ENCODE data around the gene C1orf116.
A peak's percentile ranks its signal among the peaks of the same experiment; 100 is the strongest.

The C1orf116 gene

DNA sequence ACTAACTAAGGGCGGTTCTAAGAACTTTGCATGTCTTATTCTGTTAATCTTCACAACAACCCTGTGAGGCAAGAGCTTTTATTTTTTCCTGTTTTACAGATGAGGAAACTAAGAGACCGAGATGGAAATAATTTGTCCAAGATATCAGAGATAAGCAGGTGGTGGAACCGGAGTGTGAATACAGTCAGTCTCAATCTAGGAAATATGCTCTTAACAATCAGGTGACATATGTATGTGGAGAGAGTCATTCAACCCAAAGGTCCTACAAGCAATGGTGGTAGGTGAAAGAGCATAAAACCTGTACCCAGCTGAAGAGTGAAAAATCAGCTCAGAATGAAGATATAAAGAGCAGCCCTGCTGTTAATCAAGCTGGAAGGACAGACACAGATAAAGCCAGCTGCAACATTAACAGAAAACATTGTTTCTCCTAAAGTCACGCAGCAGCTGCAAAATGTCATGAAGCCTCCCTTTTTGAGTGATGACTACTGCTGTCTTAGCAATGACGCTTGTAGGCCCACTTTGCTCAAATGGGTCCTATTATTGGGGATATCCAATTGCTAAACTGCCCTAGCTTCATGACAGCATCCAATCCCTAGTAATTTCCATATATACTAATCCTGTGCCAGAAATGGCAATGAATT, 31.8 kb downstream of the C1orf116 start:
- Histone ChIP-seq H3K27ac (ENCODE audit: low read length) (no peak overlapping the region), H3K27me3 (ENCODE audit: insufficient read depth, low read length) (no peaks in the 10 kb centered on the region), H3K4me1 (ENCODE audit: insufficient read depth, low read length) (no peaks in the 10 kb centered on the region), H3K9me3 (ENCODE audit: insufficient read depth, low read depth, low read length) (no peaks in the 10 kb centered on the region), H3K36me3 (ENCODE audit: insufficient read depth, low read depth, low read length) (no peaks in the 10 kb centered on the region), H3K9ac (ENCODE audit: low read depth, low read length) (no peak overlapping the region), H3K4me3 (ENCODE audit: low read length) (no peak overlapping the region)

DNA sequence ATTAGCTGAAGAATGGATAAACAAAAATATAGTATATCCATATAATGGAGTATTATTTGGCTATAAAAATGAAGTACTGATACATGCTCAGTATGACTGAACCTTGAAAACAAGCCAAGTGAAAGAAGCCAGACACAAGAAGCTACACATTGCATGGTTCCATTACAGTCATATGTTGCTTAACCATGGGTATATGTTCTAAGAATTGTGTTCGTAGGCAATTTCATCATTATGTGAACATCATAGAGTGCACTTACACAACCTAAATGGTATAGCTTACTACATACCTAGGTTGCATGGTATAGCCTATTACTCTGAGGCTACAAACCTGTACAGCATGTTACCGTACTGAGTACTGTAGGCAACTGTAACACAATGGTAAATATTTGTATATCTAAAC, 33.7 kb downstream of the C1orf116 start:
- Histone ChIP-seq H3K4me1 (ENCODE audit: insufficient read depth, low read length) (no peaks in the 10 kb centered on the region), H3K36me3 (ENCODE audit: insufficient read depth, low read depth, low read length) (no peaks in the 10 kb centered on the region), H3K27ac (ENCODE audit: low read length) (no peak overlapping the region), H3K9me3 (ENCODE audit: insufficient read depth, low read depth, low read length) (no peaks in the 10 kb centered on the region), H3K9ac (ENCODE audit: low read depth, low read length) (no peak overlapping the region), H3K4me3 (ENCODE audit: low read length) (no peak overlapping the region), H3K27me3 (ENCODE audit: insufficient read depth, low read length) (no peaks in the 10 kb centered on the region)

DNA sequence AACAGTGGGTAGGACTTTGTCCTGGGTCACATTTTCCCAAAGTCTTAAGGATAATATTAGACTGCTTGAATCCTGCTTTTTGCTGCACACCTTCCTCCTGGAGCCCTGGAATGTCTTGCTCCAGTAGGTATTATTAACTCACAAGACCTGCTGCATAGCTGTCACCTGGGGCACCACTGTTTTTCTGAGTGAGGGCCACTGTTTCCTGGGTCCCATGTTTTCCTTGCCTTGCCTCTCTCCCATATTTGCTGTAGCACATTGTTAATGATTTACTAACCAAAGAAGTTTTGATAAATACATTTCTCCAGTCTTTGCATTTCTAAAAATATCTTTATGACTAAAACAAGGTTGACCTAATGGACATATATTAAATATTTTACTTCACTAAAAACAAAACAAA, 39.8 kb downstream of the C1orf116 start:
- no peak overlapping the region for H3K9ac ChIP-seq (ENCODE audit: low read depth, low read length)
- no peak overlapping the region for H3K4me3 ChIP-seq (ENCODE audit: low read length)
- H3K27ac ChIP-seq (ENCODE audit: low read length) = no peak overlapping the region
- H3K4me1 ChIP-seq (ENCODE audit: insufficient read depth, low read length) = no peaks in the 10 kb centered on the region
- H3K36me3 ChIP-seq (ENCODE audit: insufficient read depth, low read depth, low read length) = no peaks in the 10 kb centered on the region
- H3K27me3 ChIP-seq (ENCODE audit: insufficient read depth, low read length) = no peaks in the 10 kb centered on the region
- no peaks in the 10 kb centered on the region for H3K9me3 ChIP-seq (ENCODE audit: insufficient read depth, low read depth, low read length)

DNA sequence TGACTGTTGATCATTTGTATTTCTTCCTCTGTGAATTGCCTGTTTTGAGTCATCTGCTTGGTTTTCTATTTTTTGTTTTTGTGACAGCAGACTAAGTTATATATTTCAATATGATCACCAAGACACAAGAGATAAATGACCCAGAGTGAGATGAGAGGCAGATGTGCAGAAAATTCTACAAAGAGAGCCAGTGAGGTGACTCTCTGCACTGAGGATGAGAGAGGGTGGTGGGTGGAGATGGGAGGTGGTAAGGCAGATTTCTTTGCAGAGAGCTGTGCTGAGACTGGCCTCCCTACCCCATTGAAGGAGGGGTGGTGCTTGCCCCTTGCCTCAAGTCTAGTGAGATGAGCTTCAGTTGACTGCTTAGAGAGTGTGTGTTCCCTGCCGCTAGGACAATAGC, 44.7 kb downstream of the C1orf116 start:
- Histone ChIP-seq H3K36me3 (ENCODE audit: insufficient read depth, low read depth, low read length) (no peaks in the 10 kb centered on the region), H3K27me3 (ENCODE audit: insufficient read depth, low read length) (0 out of 2 replicates have a peak, but pooled peaks cover 8% of the 10 kb centered on the region), H3K4me1 (ENCODE audit: insufficient read depth, low read length) (peaks cover 12% of the 10 kb centered on the region), H3K27ac (ENCODE audit: low read length) (no peak overlapping the region), H3K9me3 (ENCODE audit: insufficient read depth, low read depth, low read length) (no peaks in the 10 kb centered on the region), H3K9ac (ENCODE audit: low read depth, low read length) (no peak overlapping the region), H3K4me3 (ENCODE audit: low read length) (no peak overlapping the region)

DNA sequence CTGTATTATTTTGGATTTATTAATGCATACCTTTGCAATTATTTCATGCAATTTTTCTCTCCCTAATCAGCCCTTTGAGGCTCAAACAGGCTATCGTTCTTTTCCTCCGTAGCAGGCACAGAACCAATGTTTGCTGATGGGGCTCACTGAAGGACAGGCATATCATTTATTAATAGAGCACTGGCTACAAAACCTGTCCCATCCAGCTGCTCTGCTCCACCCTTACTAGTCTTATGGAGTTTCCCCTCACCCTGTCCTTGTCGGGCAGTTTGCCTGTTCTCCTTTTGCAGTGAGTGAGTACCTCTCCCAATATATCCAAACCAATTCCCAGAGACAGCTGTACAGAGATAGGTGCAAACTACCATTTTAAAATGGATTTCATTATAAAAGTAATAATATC, 45.7 kb downstream of the C1orf116 start:
- H3K27ac ChIP-seq (ENCODE audit: low read length) = no peak overlapping the region
- H3K9me3 ChIP-seq (ENCODE audit: insufficient read depth, low read depth, low read length) = no peaks in the 10 kb centered on the region
- no peak overlapping the region for H3K4me3 ChIP-seq (ENCODE audit: low read length)
- no peaks in the 10 kb centered on the region for H3K36me3 ChIP-seq (ENCODE audit: insufficient read depth, low read depth, low read length)
- no peak overlapping the region for H3K9ac ChIP-seq (ENCODE audit: low read depth, low read length)
- 0 out of 2 replicates have a peak, but pooled peaks cover 8% of the 10 kb centered on the region for H3K27me3 ChIP-seq (ENCODE audit: insufficient read depth, low read length)
- peaks cover 16% of the 10 kb centered on the region for H3K4me1 ChIP-seq (ENCODE audit: insufficient read depth, low read length)

DNA sequence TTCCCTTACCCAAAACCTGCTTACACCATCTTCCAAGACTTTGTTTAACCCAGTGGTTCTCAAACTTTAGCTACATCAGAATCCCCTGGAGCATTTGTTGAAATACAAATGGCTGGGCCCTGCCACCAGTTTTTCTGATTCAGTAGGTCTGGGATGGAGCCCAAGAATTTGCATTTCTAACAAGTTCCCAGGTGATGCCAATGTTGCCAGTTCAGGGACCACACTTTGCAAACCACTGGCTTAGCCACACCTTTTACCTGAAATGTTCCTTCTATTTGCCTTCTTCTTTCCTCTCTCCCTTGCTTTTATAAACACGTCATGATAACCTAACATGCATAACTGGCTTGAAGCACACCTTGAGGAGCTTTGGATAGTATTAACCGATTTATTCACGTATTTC, 46.2 kb downstream of the C1orf116 start:
- H3K36me3 ChIP-seq (ENCODE audit: insufficient read depth, low read depth, low read length) = no peaks in the 10 kb centered on the region
- no peak overlapping the region for H3K9ac ChIP-seq (ENCODE audit: low read depth, low read length)
- H3K9me3 ChIP-seq (ENCODE audit: insufficient read depth, low read depth, low read length) = no peaks in the 10 kb centered on the region
- 0 out of 2 replicates have a peak, but pooled peaks cover 8% of the 10 kb centered on the region for H3K27me3 ChIP-seq (ENCODE audit: insufficient read depth, low read length)
- H3K27ac ChIP-seq (ENCODE audit: low read length) = no peak overlapping the region
- H3K4me3 ChIP-seq (ENCODE audit: low read length) = no peak overlapping the region
- peaks cover 18% of the 10 kb centered on the region for H3K4me1 ChIP-seq (ENCODE audit: insufficient read depth, low read length)

DNA sequence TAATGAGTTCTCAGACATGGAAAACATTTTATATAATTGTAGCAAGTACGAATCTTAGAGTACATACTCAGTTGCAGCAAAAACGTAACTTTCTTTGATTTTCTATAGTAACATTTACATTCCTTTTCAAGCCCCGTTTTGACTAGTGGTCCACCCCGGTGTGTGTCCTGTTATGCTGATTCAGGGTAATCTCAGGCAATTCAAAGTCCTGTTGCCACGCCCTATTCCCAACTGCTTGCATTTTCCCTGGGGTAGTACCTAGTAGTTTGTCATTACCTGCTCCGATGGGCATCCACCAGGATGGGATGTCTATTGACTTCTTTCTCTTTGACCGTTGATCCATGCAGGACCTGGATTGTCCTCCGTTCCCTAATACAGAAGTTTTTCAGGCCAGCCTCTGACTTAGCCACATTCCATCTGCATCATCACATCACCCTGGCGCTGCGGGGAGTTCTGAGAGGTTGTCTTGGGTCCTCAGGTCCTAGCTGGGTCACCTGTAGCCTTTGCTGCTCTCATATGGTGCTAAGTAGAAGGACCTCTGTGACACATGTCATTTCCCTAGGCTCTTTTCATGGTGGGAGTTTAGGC, 47.3 kb downstream of the C1orf116 start:
- Histone ChIP-seq H3K9ac (ENCODE audit: low read depth, low read length) (no peak overlapping the region), H3K9me3 (ENCODE audit: insufficient read depth, low read depth, low read length) (no peaks in the 10 kb centered on the region), H3K27ac (ENCODE audit: low read length) (no peak overlapping the region), H3K36me3 (ENCODE audit: insufficient read depth, low read depth, low read length) (no peaks in the 10 kb centered on the region), H3K4me1 (ENCODE audit: insufficient read depth, low read length) (peaks cover 18% of the 10 kb centered on the region), H3K4me3 (ENCODE audit: low read length) (peak overlapping the region; percentile 37; the same call in 1 of the 2 replicates), H3K27me3 (ENCODE audit: insufficient read depth, low read length) (0 out of 2 replicates have a peak, but pooled peaks cover 8% of the 10 kb centered on the region)

DNA sequence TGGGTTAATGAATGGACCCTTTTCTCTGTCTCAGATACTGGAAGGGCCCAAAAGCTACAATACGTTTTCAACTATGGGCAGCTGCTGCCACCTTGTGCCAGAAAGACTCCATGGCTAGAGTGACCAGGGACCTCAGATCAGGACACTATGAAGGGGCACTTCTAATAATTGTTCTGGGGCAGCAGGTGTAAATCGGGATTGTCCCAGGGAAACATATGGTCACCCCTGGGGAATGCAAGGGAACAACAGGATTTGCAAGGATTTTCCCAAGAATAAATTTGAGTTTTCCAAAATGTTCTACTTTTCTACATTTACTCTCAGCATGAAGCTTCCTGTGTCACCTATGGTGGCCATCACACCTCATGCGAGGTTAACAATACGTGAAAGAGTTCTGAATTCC, 50.3 kb downstream of the C1orf116 start:
- Histone ChIP-seq H3K27me3 (ENCODE audit: insufficient read depth, low read length) (0 out of 2 replicates have a peak, but pooled peaks cover 8% of the 10 kb centered on the region), H3K4me1 (ENCODE audit: insufficient read depth, low read length) (peaks cover 18% of the 10 kb centered on the region), H3K9me3 (ENCODE audit: insufficient read depth, low read depth, low read length) (no peaks in the 10 kb centered on the region), H3K4me3 (ENCODE audit: low read length) (no peak overlapping the region), H3K9ac (ENCODE audit: low read depth, low read length) (no peak overlapping the region), H3K27ac (ENCODE audit: low read length) (no peak overlapping the region), H3K36me3 (ENCODE audit: insufficient read depth, low read depth, low read length) (no peaks in the 10 kb centered on the region)

DNA sequence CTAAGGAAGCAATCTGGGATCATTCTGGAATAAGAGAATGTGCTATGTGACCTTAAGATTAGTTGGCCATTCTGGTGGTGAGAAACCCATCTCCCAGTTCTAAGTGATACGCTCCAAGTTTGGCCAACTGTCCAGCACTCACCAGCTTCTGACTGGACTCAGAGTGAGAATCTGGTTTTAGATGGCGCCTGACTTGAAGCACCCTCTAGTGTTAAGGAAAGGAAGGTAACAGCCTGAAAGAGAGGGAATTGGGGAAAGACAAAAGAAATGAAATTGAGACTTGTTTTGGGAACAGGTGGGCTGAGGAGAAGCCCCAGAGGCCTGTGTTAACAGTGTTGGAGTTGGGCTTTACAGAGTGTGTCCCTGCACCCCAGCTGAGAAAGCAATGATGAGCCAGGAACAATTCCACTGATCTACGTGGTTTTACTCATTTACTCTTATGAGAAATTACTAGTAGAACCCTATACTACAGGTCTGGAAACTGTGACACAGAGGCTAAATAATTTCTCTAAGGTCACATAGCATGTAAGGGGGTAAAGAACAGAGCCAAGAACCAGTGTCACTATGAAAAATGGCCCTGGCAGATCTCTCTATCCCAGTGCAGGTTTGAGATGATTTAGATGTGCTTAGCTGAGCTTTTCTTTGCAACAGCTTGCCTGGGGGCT, 53.0 kb downstream of the C1orf116 start:
- Histone ChIP-seq H3K4me3 (ENCODE audit: low read length) (no peak overlapping the region), H3K9me3 (ENCODE audit: insufficient read depth, low read depth, low read length) (no peaks in the 10 kb centered on the region), H3K27me3 (ENCODE audit: insufficient read depth, low read length) (no peaks in the 10 kb centered on the region), H3K27ac (ENCODE audit: low read length) (no peak overlapping the region), H3K9ac (ENCODE audit: low read depth, low read length) (no peak overlapping the region), H3K4me1 (ENCODE audit: insufficient read depth, low read length) (peaks cover 10% of the 10 kb centered on the region), H3K36me3 (ENCODE audit: insufficient read depth, low read depth, low read length) (no peaks in the 10 kb centered on the region)

DNA sequence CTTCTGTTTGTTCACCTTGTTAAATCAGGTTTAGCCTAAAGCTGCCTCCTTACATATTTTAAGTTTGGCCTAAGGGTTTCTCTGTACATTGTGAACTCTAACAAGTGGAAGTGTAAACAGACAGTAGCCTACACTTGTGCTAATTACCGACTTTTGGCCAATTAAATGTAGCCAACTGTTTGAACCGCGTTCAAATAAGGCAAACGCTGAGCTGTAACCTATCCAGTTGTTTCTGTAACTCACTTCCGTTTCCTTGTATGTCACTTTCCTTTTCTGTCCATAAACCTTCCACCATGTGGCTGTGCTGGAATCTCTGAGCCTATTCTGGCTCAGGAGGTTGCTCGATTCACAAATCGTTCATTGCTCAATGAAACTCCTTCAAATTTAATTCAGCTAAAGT, 54.3 kb downstream of the C1orf116 start:
- H3K27ac ChIP-seq (ENCODE audit: low read length) = no peak overlapping the region
- H3K9ac ChIP-seq (ENCODE audit: low read depth, low read length) = no peak overlapping the region
- no peaks in the 10 kb centered on the region for H3K36me3 ChIP-seq (ENCODE audit: insufficient read depth, low read depth, low read length)
- no peaks in the 10 kb centered on the region for H3K27me3 ChIP-seq (ENCODE audit: insufficient read depth, low read length)
- H3K4me1 ChIP-seq (ENCODE audit: insufficient read depth, low read length) = peaks cover 10% of the 10 kb centered on the region
- H3K9me3 ChIP-seq (ENCODE audit: insufficient read depth, low read depth, low read length) = no peaks in the 10 kb centered on the region
- no peak overlapping the region for H3K4me3 ChIP-seq (ENCODE audit: low read length)

DNA sequence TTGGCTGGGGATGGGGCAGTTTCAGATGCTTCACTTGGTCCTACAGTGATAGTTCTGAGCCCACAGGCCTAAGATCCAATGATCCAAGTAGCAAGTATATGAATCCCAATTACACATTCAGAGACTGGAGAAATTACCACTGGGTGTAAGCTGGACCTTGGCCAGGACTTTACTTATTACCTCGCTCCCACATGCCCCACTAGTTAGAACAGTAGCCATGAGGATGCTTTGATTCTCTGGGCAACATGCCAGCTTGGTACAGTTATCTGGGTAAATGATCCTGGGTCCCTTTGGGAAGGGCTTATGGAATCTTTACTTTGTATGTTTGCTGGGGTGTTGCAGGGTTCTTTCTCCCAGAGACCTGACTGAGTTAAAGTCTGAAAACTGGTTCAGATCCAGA, 57.2 kb downstream of the C1orf116 start:
- H3K4me1 ChIP-seq (ENCODE audit: insufficient read depth, low read length) = no peaks in the 10 kb centered on the region; the same call in 1 of the 2 replicates
- no peaks in the 10 kb centered on the region for H3K27me3 ChIP-seq (ENCODE audit: insufficient read depth, low read length)
- no peak overlapping the region for H3K4me3 ChIP-seq (ENCODE audit: low read length)
- H3K9ac ChIP-seq (ENCODE audit: low read depth, low read length) = no peak overlapping the region
- no peaks in the 10 kb centered on the region for H3K36me3 ChIP-seq (ENCODE audit: insufficient read depth, low read depth, low read length)
- H3K27ac ChIP-seq (ENCODE audit: low read length) = no peak overlapping the region
- H3K9me3 ChIP-seq (ENCODE audit: insufficient read depth, low read depth, low read length) = no peaks in the 10 kb centered on the region

DNA sequence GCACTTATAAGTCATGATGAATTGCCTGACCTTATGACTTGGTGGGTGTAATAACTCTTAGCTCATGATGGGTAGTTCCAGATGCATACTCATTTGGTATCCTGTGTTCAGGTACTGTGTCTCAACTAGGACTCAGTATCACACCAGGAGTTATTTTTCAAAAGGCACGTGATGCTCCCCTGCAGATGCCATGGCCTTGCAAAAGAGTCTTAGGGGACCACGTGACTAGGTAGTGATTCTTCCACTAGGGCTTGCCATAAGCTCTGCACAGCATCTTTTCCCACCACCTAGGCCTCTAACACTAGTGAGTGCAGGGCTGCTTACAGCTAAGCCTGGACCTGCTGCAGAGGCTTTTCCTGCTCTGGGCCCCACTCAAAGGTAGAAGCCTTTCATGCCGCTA, 58.4 kb downstream of the C1orf116 start:
- H3K36me3 ChIP-seq (ENCODE audit: insufficient read depth, low read depth, low read length) = no peaks in the 10 kb centered on the region
- no peaks in the 10 kb centered on the region for H3K4me1 ChIP-seq (ENCODE audit: insufficient read depth, low read length)
- H3K27ac ChIP-seq (ENCODE audit: low read length) = no peak overlapping the region
- H3K9ac ChIP-seq (ENCODE audit: low read depth, low read length) = no peak overlapping the region
- no peaks in the 10 kb centered on the region for H3K9me3 ChIP-seq (ENCODE audit: insufficient read depth, low read depth, low read length)
- H3K4me3 ChIP-seq (ENCODE audit: low read length) = no peak overlapping the region
- H3K27me3 ChIP-seq (ENCODE audit: insufficient read depth, low read length) = no peaks in the 10 kb centered on the region

Measured in iPS-20b (cell line).